ENCODE data around the gene CIC. TPM values are rescaled to one million over a fixed set of nuclear protein-coding genes. Genes with fewer than 3 reads are reported as not detected.

Gene CIC
- total and polyA plus RNA-seq, 2 of the 13 experiments (the other 11 are each of a cell fraction or from before 2014, with no cell fraction given), result 5.9 to 8.0 TPM

GRCh38 chr19:42254850-42255765, 13.9 kb upstream of the CIC start, which contains the start of gene ERF (continued):
- TF ChIP-seq BRF2 (CRISPR knock-in tag; IDR thresholded peaks at IDR 0.05) (peak; percentile 29; the same call in 1 of the 2 replicates), MTF2 (CRISPR knock-in tag; IDR thresholded peaks at IDR 0.05; ENCODE audit: borderline replicate concordance) (no peak), RFXAP (CRISPR knock-in tag; IDR thresholded peaks at IDR 0.05; ENCODE audit: borderline replicate concordance) (no peak), ZNF713 (CRISPR knock-in tag; IDR thresholded peaks at IDR 0.05) (no peak), KAT7 (CRISPR knock-in tag; IDR thresholded peaks at IDR 0.05; ENCODE audit: borderline replicate concordance) (peak; percentile 15; the same call in 1 of the 2 replicates), PHF8 (CRISPR knock-in tag; IDR thresholded peaks at IDR 0.05) (peak; percentile 38), AKAP8 (CRISPR knock-in tag; IDR thresholded peaks at IDR 0.05) (0 out of 2 replicates have a peak, but pooled peaks have one; percentile 11), PHF20 (CRISPR knock-in tag; IDR thresholded peaks at IDR 0.05) (no peak), ZBTB7A (CRISPR knock-in tag; IDR thresholded peaks at IDR 0.05) (peak; percentile 46; the same call in 1 of the 2 replicates), ZNF614 (CRISPR knock-in tag; IDR thresholded peaks at IDR 0.05; ENCODE audit: borderline replicate concordance) (no peak), KLF16 (CRISPR knock-in tag; IDR thresholded peaks at IDR 0.05) (peak in 1 of 2 experiments; percentile 58; a peak in 2 of 4 replicates), TBL1XR1 (IDR thresholded peaks at IDR 0.05; ENCODE audit: borderline replicate concordance, low read length, partially characterized antibody) (peak; percentile 27), ZNF652 (CRISPR knock-in tag; IDR thresholded peaks at IDR 0.05; ENCODE audit: borderline replicate concordance, low read depth) (0 out of 2 replicates have a peak, but pooled peaks have one; percentile 22), ZNF792 (CRISPR knock-in tag; IDR thresholded peaks at IDR 0.05) (no peak), ZNF678 (CRISPR knock-in tag; IDR thresholded peaks at IDR 0.05) (no peak), HOXA5 (CRISPR knock-in tag; IDR thresholded peaks at IDR 0.05) (no peak), SAP130 (CRISPR knock-in tag; IDR thresholded peaks at IDR 0.05; ENCODE audit: low read depth) (peak; percentile 90), RBM22 (optimal IDR thresholded peaks at IDR 0.05; ENCODE audit: low read length) (peak; percentile 33), RARG (CRISPR knock-in tag; IDR thresholded peaks at IDR 0.05; ENCODE audit: low read depth) (no peak), LRRFIP1 (CRISPR knock-in tag; conservative IDR thresholded peaks at IDR 0.05) (no peak), NCOR1 (IDR thresholded peaks at IDR 0.05; ENCODE audit: borderline replicate concordance, low read length) (no peak), LBX2 (CRISPR knock-in tag; IDR thresholded peaks at IDR 0.05; ENCODE audit: borderline replicate concordance) (no peak), DZIP1 (CRISPR knock-in tag; IDR thresholded peaks at IDR 0.05) (no peak), EHMT2 (IDR thresholded peaks at IDR 0.05; ENCODE audit: borderline replicate concordance, low read depth, low read length) (no peak)
